Measurements from ENCODE around the gene FBXO48. TPM values are rescaled to one million over a fixed set of nuclear protein-coding genes. Genes with fewer than 3 reads are reported as not detected.

Gene FBXO48
- total and polyA plus RNA-seq, 10 of the 15 experiments (the other 5 are each of a cell fraction or from before 2014, with no cell fraction given): 0.56 to 2.3 (median 1.2) TPM

- in situ Hi-C loops (cut with MboI): loop anchor here (5.0 kb wide), 1 partner anchor 244 kb away; no protein-coding TSS in a partner anchor
- no peaks in the 10 kb centered on the region for H3K9me3 ChIP-seq (replicated peaks; ENCODE audit: control insufficient read depth, insufficient read depth, low read length)
- H3K27ac ChIP-seq (ENCODE audit: control insufficient read depth, insufficient read depth): no peak overlapping the region
- H3K27me3 ChIP-seq (replicated peaks in 1 of 2; ENCODE audit: control insufficient read depth in 2 of 2, insufficient read depth in 2 of 2, low read length in 1 of 2): no peaks in the 10 kb centered on the region
- RAD21 ChIA-PET (ENCODE audit: unreplicated experiment): interaction anchor here (0.7 to 2.8 kb wide), 30 partner anchors 9 to 463 kb away, joined by 3 to 29 read pairs (median 4); partner anchors contain the start of gene C1D
- DNase-seq (ENCODE audit: low read depth, low spot score) (no peak), FAIRE-seq (peak; percentile 93), ATAC-seq (no peak)
- WGBS (ENCODE audit: insufficient coverage, insufficient replicate concordance, low lambda C conversion rate, missing lambda C conversion rate): 0% methylated on average over 1 of the region's 1 CpG
- BruUV-seq (replicated peaks): no TSS peak
- no peaks in the 10 kb centered on the region for H4K20me1 ChIP-seq (ENCODE audit: control insufficient read depth, insufficient read depth)
- peaks cover 11% of the 10 kb centered on the region; the same call in 1 of the 2 replicates for H3K4me1 ChIP-seq (ENCODE audit: control insufficient read depth, insufficient read depth, low read length)
- CTCF ChIA-PET: interaction anchor here (0.6 to 8.9 kb wide), 75 partner anchors 9 to 994 kb away, joined by 3 to 173 read pairs (median 4); partner anchors contain the start of gene PLEK
- no peak overlapping the region for H2AFZ ChIP-seq (ENCODE audit: control insufficient read depth, low read depth, low read length)
- POLR2A ChIA-PET: interaction anchor here (1.1 kb wide), 1 partner anchor 132 kb away, joined by 5 read pairs; no protein-coding TSS in a partner anchor
- no peak overlapping the region for H3K9ac ChIP-seq (ENCODE audit: control insufficient read depth, insufficient read depth, low read length)
- intact Hi-C loops (cut with micrococcal nuclease; ENCODE audit: unreplicated experiment): loop anchor here (1.0 to 2.0 kb wide), 4 partner anchors 132 to 461 kb away; no protein-coding TSS in a partner anchor
- SMC1A ChIA-PET (ENCODE audit: uncharacterized antibody, unreplicated experiment): interaction anchor here (0.5 to 4.8 kb wide), 46 partner anchors 10 to 462 kb away, joined by 3 to 55 read pairs (median 4); no protein-coding TSS in a partner anchor
- TF ChIP-seq SMC3 (IDR thresholded peaks at IDR 0.05; ENCODE audit: borderline replicate concordance, low read length) (peak; percentile 67; the same call in 1 of the 2 replicates), PML (IDR thresholded peaks at IDR 0.05; ENCODE audit: low read length) (0 out of 2 replicates have a peak, but pooled peaks have one; percentile 28), RAD21 (IDR thresholded peaks at IDR 0.05; ENCODE audit: insufficient read depth, low read depth, low read length) (peak; percentile 88), CHD2 (IDR thresholded peaks at IDR 0.05; ENCODE audit: borderline replicate concordance, low read depth, low read length) (no peak), CTCF (IDR thresholded peaks at IDR 0.05 in 2 of 3, conservative IDR thresholded peaks at IDR 0.05 in 1 of 3; ENCODE audit: control insufficient read depth in 2 of 3, extremely low read depth in 1 of 3, insufficient read depth in 1 of 3, low read depth in 3 of 3, low read length in 3 of 3) (peak; percentile 58 to 77 (median 66))
- peaks cover 2% of the 10 kb centered on the region; the same call in 1 of the 2 replicates for H3K79me2 ChIP-seq (ENCODE audit: control insufficient read depth, insufficient read depth, low read length)
- H3K36me3 ChIP-seq (ENCODE audit: control insufficient read depth in 2 of 2, insufficient read depth in 2 of 2, low read length in 1 of 2): no peaks in the 10 kb centered on the region
- H3K4me2 ChIP-seq (ENCODE audit: control insufficient read depth, insufficient read depth): no peak overlapping the region
- H3K4me3 ChIP-seq: no peak overlapping the region
These were observed 3.7 kb downstream of the FBXO48 start for GRCh38 chr2:68463287-68463877.
